Measurements from ENCODE around the gene MANBA. TPM values are rescaled to one million over a fixed set of nuclear protein-coding genes. Genes with fewer than 3 reads are reported as not detected.

MANBA gene
- polyA plus RNA-seq, 2 donors = 4.3 to 4.7 TPM

GRCh38 chr4:102610007-102610406 lies 150.8 kb downstream of the MANBA start:
- Histone ChIP-seq H3K27ac (ENCODE audit: low read depth in 2 of 2, low read length in 1 of 2) (no peak overlapping the region), H3K27me3 (ENCODE audit: control insufficient read depth in 1 of 2, insufficient read depth in 2 of 2, low read length in 2 of 2) (no peaks in the 10 kb centered on the region), H3K36me3 (ENCODE audit: control insufficient read depth in 2 of 2, insufficient read depth in 2 of 2, low read length in 1 of 2) (peaks cover 17 to 36% of the 10 kb centered on the region in 2 donors), H3K4me1 (ENCODE audit: control insufficient read depth in 2 of 2, insufficient read depth in 2 of 2, low read length in 1 of 2) (peaks cover 0 to 5% of the 10 kb centered on the region in 2 donors), H3K9me3 (ENCODE audit: control insufficient read depth in 2 of 2, insufficient read depth in 1 of 2, low read depth in 1 of 2, low read length in 1 of 2) (no peaks in the 10 kb centered on the region), H3K4me3 (ENCODE audit: low read depth in 1 of 2, low read length in 2 of 2) (no peak overlapping the region)

- Histone ChIP-seq H3K9me3 (ENCODE audit: control insufficient read depth in 2 of 2, insufficient read depth in 1 of 2, low read depth in 1 of 2, low read length in 1 of 2) (no peaks in the 10 kb centered on the region), H3K36me3 (ENCODE audit: control insufficient read depth in 2 of 2, insufficient read depth in 2 of 2, low read length in 1 of 2) (peaks cover 12 to 23% of the 10 kb centered on the region in 2 donors), H3K27ac (ENCODE audit: low read depth in 2 of 2, low read length in 1 of 2) (no peak overlapping the region), H3K27me3 (ENCODE audit: control insufficient read depth in 1 of 2, insufficient read depth in 2 of 2, low read length in 2 of 2) (no peaks in the 10 kb centered on the region), H3K4me1 (ENCODE audit: control insufficient read depth in 2 of 2, insufficient read depth in 2 of 2, low read length in 1 of 2) (peaks cover 0 to 5% of the 10 kb centered on the region in 2 donors), H3K4me3 (ENCODE audit: low read depth in 1 of 2, low read length in 2 of 2) (no peak overlapping the region)
- WGBS, 2 donors = 74 to 81% methylated on average over 1 of the region's 1 CpG
Observed at GRCh38 chr4:102608190-102608589, 152.6 kb downstream of the MANBA start.

- WGBS, 2 donors = 72 to 86% methylated on average over 7 of the region's 7 CpGs
- peaks cover 10 to 21% of the 10 kb centered on the region in 2 donors for H3K36me3 ChIP-seq (ENCODE audit: control insufficient read depth in 2 of 2, insufficient read depth in 2 of 2, low read length in 1 of 2)
- H3K27me3 ChIP-seq (ENCODE audit: control insufficient read depth in 1 of 2, insufficient read depth in 2 of 2, low read length in 2 of 2) = no peaks in the 10 kb centered on the region
Observed at GRCh38 chr4:102606846-102607450, 153.8 kb downstream of the MANBA start.

GRCh38 chr4:102606261-102606660 lies 154.5 kb downstream of the MANBA start:
- Histone ChIP-seq H3K27me3 (ENCODE audit: control insufficient read depth in 1 of 2, insufficient read depth in 2 of 2, low read length in 2 of 2) (no peaks in the 10 kb centered on the region), H3K27ac (ENCODE audit: low read depth in 2 of 2, low read length in 1 of 2) (no peak overlapping the region), H3K4me1 (ENCODE audit: control insufficient read depth in 2 of 2, insufficient read depth in 2 of 2, low read length in 1 of 2) (peaks cover 0 to 2% of the 10 kb centered on the region in 2 donors), H3K9me3 (ENCODE audit: control insufficient read depth in 2 of 2, insufficient read depth in 1 of 2, low read depth in 1 of 2, low read length in 1 of 2) (no peaks in the 10 kb centered on the region), H3K36me3 (ENCODE audit: control insufficient read depth in 2 of 2, insufficient read depth in 2 of 2, low read length in 1 of 2) (peaks cover 10 to 21% of the 10 kb centered on the region in 2 donors), H3K4me3 (ENCODE audit: low read depth in 1 of 2, low read length in 2 of 2) (no peak overlapping the region)
- 85 to 90% methylated on average over 3 of the region's 3 CpGs for WGBS, 2 donors

More at GRCh38 chr4:102606846-102607450, 153.8 kb downstream of the MANBA start:
- H3K4me1 ChIP-seq (ENCODE audit: control insufficient read depth in 2 of 2, insufficient read depth in 2 of 2, low read length in 1 of 2) = peaks cover 0 to 2% of the 10 kb centered on the region in 2 donors
- H3K27ac ChIP-seq (ENCODE audit: low read depth in 2 of 2, low read length in 1 of 2) = no peak overlapping the region
- H3K4me3 ChIP-seq (ENCODE audit: low read depth in 1 of 2, low read length in 2 of 2) = no peak overlapping the region
- no peaks in the 10 kb centered on the region for H3K9me3 ChIP-seq (ENCODE audit: control insufficient read depth in 2 of 2, insufficient read depth in 1 of 2, low read depth in 1 of 2, low read length in 1 of 2)

- peaks cover 14% of the 10 kb centered on the region in 2 donors for H3K36me3 ChIP-seq (ENCODE audit: control insufficient read depth in 2 of 2, insufficient read depth in 2 of 2, low read length in 1 of 2)
- no peak overlapping the region for H3K27ac ChIP-seq (ENCODE audit: low read depth in 2 of 2, low read length in 1 of 2)
- no peak overlapping the region for H3K4me3 ChIP-seq (ENCODE audit: low read depth in 1 of 2, low read length in 2 of 2)
- H3K9me3 ChIP-seq (ENCODE audit: control insufficient read depth in 2 of 2, insufficient read depth in 1 of 2, low read depth in 1 of 2, low read length in 1 of 2) = no peaks in the 10 kb centered on the region
- WGBS, 2 donors = 71% methylated on average over 2 of the region's 2 CpGs
- H3K4me1 ChIP-seq (ENCODE audit: control insufficient read depth in 2 of 2, insufficient read depth in 2 of 2, low read length in 1 of 2) = peaks cover 0 to under 1% of the 10 kb centered on the region in 2 donors
- H3K27me3 ChIP-seq (ENCODE audit: control insufficient read depth in 1 of 2, insufficient read depth in 2 of 2, low read length in 2 of 2) = no peaks in the 10 kb centered on the region
Observed at GRCh38 chr4:102604222-102604940, 156.4 kb downstream of the MANBA start.

GRCh38 chr4:102601586-102602227 lies 159.1 kb downstream of the MANBA start:
- H3K4me1 ChIP-seq (ENCODE audit: control insufficient read depth in 2 of 2, insufficient read depth in 2 of 2, low read length in 1 of 2) = peaks cover 0 to 2% of the 10 kb centered on the region in 2 donors
- peaks cover 5 to 16% of the 10 kb centered on the region in 2 donors for H3K36me3 ChIP-seq (ENCODE audit: control insufficient read depth in 2 of 2, insufficient read depth in 2 of 2, low read length in 1 of 2)
- no peak overlapping the region for H3K4me3 ChIP-seq (ENCODE audit: low read depth in 1 of 2, low read length in 2 of 2)
- 87 to 89% methylated on average over 8 of the region's 8 CpGs for WGBS, 2 donors
- H3K27ac ChIP-seq (ENCODE audit: low read depth in 2 of 2, low read length in 1 of 2) = no peak overlapping the region
- H3K9me3 ChIP-seq (ENCODE audit: control insufficient read depth in 2 of 2, insufficient read depth in 1 of 2, low read depth in 1 of 2, low read length in 1 of 2) = no peaks in the 10 kb centered on the region
- H3K27me3 ChIP-seq (ENCODE audit: control insufficient read depth in 1 of 2, insufficient read depth in 2 of 2, low read length in 2 of 2) = no peaks in the 10 kb centered on the region

GRCh38 chr4:102600689-102601088 lies 160.1 kb downstream of the MANBA start:
- Histone ChIP-seq H3K9me3 (ENCODE audit: control insufficient read depth in 2 of 2, insufficient read depth in 1 of 2, low read depth in 1 of 2, low read length in 1 of 2) (no peaks in the 10 kb centered on the region), H3K27me3 (ENCODE audit: control insufficient read depth in 1 of 2, insufficient read depth in 2 of 2, low read length in 2 of 2) (no peaks in the 10 kb centered on the region), H3K27ac (ENCODE audit: low read depth in 2 of 2, low read length in 1 of 2) (no peak overlapping the region), H3K4me3 (ENCODE audit: low read depth in 1 of 2, low read length in 2 of 2) (no peak overlapping the region), H3K36me3 (ENCODE audit: control insufficient read depth in 2 of 2, insufficient read depth in 2 of 2, low read length in 1 of 2) (peaks cover 5 to 12% of the 10 kb centered on the region in 2 donors), H3K4me1 (ENCODE audit: control insufficient read depth in 2 of 2, insufficient read depth in 2 of 2, low read length in 1 of 2) (peaks cover 0 to 2% of the 10 kb centered on the region in 2 donors)

GRCh38 chr4:102599886-102600285 lies 160.9 kb downstream of the MANBA start:
- Histone ChIP-seq H3K27ac (ENCODE audit: low read depth in 2 of 2, low read length in 1 of 2) (no peak overlapping the region), H3K4me3 (ENCODE audit: low read depth in 1 of 2, low read length in 2 of 2) (no peak overlapping the region), H3K9me3 (ENCODE audit: control insufficient read depth in 2 of 2, insufficient read depth in 1 of 2, low read depth in 1 of 2, low read length in 1 of 2) (no peaks in the 10 kb centered on the region), H3K27me3 (ENCODE audit: control insufficient read depth in 1 of 2, insufficient read depth in 2 of 2, low read length in 2 of 2) (no peaks in the 10 kb centered on the region), H3K4me1 (ENCODE audit: control insufficient read depth in 2 of 2, insufficient read depth in 2 of 2, low read length in 1 of 2) (peaks cover 0 to 2% of the 10 kb centered on the region in 2 donors), H3K36me3 (ENCODE audit: control insufficient read depth in 2 of 2, insufficient read depth in 2 of 2, low read length in 1 of 2) (peaks cover 5 to 12% of the 10 kb centered on the region in 2 donors)
- whole genome bisulfite sequencing, 2 donors = 86 to 88% methylated on average over 3 of the region's 3 CpGs

GRCh38 chr4:102599455-102599854 lies 161.3 kb downstream of the MANBA start:
- WGBS, 2 donors = 66 to 81% methylated on average over 4 of the region's 4 CpGs
- H3K27ac ChIP-seq (ENCODE audit: low read depth in 2 of 2, low read length in 1 of 2) = no peak overlapping the region
- H3K4me1 ChIP-seq (ENCODE audit: control insufficient read depth in 2 of 2, insufficient read depth in 2 of 2, low read length in 1 of 2) = peaks cover 0 to 2% of the 10 kb centered on the region in 2 donors
- H3K9me3 ChIP-seq (ENCODE audit: control insufficient read depth in 2 of 2, insufficient read depth in 1 of 2, low read depth in 1 of 2, low read length in 1 of 2) = no peaks in the 10 kb centered on the region
- no peaks in the 10 kb centered on the region for H3K27me3 ChIP-seq (ENCODE audit: control insufficient read depth in 1 of 2, insufficient read depth in 2 of 2, low read length in 2 of 2)
- no peak overlapping the region for H3K4me3 ChIP-seq (ENCODE audit: low read depth in 1 of 2, low read length in 2 of 2)
- H3K36me3 ChIP-seq (ENCODE audit: control insufficient read depth in 2 of 2, insufficient read depth in 2 of 2, low read length in 1 of 2) = peaks cover 7 to 14% of the 10 kb centered on the region in 2 donors
